ENCODE data around the gene IGFBP4. TPM values are rescaled to one million over a fixed set of nuclear protein-coding genes. Genes with fewer than 3 reads are reported as not detected.

Gene IGFBP4
- total and polyA plus RNA-seq, 2 of the 13 experiments (the other 11 are each of a cell fraction or from before 2014, with no cell fraction given), result 4.1 to 49.0 TPM

- H3K4me3 ChIP-seq (replicated peaks in 1 of 3; ENCODE audit: insufficient read depth in 1 of 3, low read depth in 2 of 3, low read length in 3 of 3), result peak overlapping the region in 2 of 3 experiments; percentile 67 to 81; a peak in 4 of 6 replicates
- peaks cover 73% of the 10 kb centered on the region for H3K4me1 ChIP-seq (ENCODE audit: insufficient read depth, low read length)
- ChIA-PET POLR2A (interaction anchor here (0.6 to 0.9 kb wide), 5 partner anchors 21 to 1786 kb away, joined by 3 to 4 read pairs (median 3); no protein-coding TSS in a partner anchor), CTCF (ENCODE audit: low intra/inter-chr PET ratio, low total read pairs) (no interaction called here)
- peaks cover 1 to 6% of the 10 kb centered on the region in 2 experiments; a peak in 3 of 5 replicates for H3K27me3 ChIP-seq (ENCODE audit: control insufficient read depth in 1 of 2, insufficient read depth in 2 of 2, low read length in 2 of 2)
- H3K27ac ChIP-seq (ENCODE audit: extremely low read length, insufficient read depth, low read length), result no peak overlapping the region
- TF ChIP-seq BHLHE40 (IDR thresholded peaks at IDR 0.05; ENCODE audit: low read length), result 0 out of 2 replicates have a peak, but pooled peaks have one; percentile 14
- TF ChIP-seq USF2 (IDR thresholded peaks at IDR 0.05; ENCODE audit: low read depth, low read length), result peak; percentile 68
- peak; percentile 53; the same call in 1 of the 2 replicates for TF ChIP-seq USF2 (CRISPR knock-in tag; IDR thresholded peaks at IDR 0.05; ENCODE audit: borderline replicate concordance)
- peak; percentile 91 for TF ChIP-seq RAD51 (IDR thresholded peaks at IDR 0.05; ENCODE audit: borderline replicate concordance)
- peak; percentile 80; the same call in 1 of the 2 replicates for TF ChIP-seq ZNF362 (CRISPR knock-in tag; IDR thresholded peaks at IDR 0.05; ENCODE audit: borderline replicate concordance)
- no peak for TF ChIP-seq ZNF446 (CRISPR knock-in tag; IDR thresholded peaks at IDR 0.05)
- no peak for TF ChIP-seq ZNF557 (CRISPR knock-in tag; IDR thresholded peaks at IDR 0.05)
- peak; percentile 63 for TF ChIP-seq RARA (CRISPR knock-in tag; IDR thresholded peaks at IDR 0.05)
- 0 out of 2 replicates have a peak, but pooled peaks have one; percentile 20 for TF ChIP-seq TBX2 (CRISPR knock-in tag; IDR thresholded peaks at IDR 0.05; ENCODE audit: borderline replicate concordance)
- no peak for TF ChIP-seq NFKBIZ (CRISPR knock-in tag; IDR thresholded peaks at IDR 0.05)
- ATAC-seq (no peak), DNase-seq (ENCODE audit: low spot score) (peak; percentile 55), FAIRE-seq (no peak)
- BruUV-seq (replicated peaks), result no TSS peak
- no peak overlapping the region for H3K9ac ChIP-seq (ENCODE audit: insufficient read depth, low read depth, low read length)
- peak overlapping the region; percentile 98 for H3K4me2 ChIP-seq (ENCODE audit: low read depth, low read length)
- intact Hi-C loops (cut with micrococcal nuclease; ENCODE audit: unreplicated experiment), result no loop called here
- H3K36me3 ChIP-seq (replicated peaks in 1 of 2; ENCODE audit: control insufficient read depth in 1 of 2, insufficient read depth in 2 of 2, low read length in 2 of 2), result no peaks in the 10 kb centered on the region
- no peaks in the 10 kb centered on the region for H3K79me2 ChIP-seq (ENCODE audit: insufficient read depth, low read length)
- WGBS (ENCODE audit: low lambda C conversion rate), result 35% methylated on average over 11 of the region's 11 CpGs
- H3K9me3 ChIP-seq (ENCODE audit: low read length), result no peaks in the 10 kb centered on the region
- in situ Hi-C loops (cut with HindIII; ENCODE audit: extremely low pct_ligation_motif_present, low pct_unique_long_range_greater_than_20kb), result no loop called here
- H4K20me1 ChIP-seq (ENCODE audit: insufficient read depth, low read length), result no peaks in the 10 kb centered on the region
- no peak overlapping the region for H2AFZ ChIP-seq (ENCODE audit: low read length)
Observed at GRCh38 chr17:40445751-40446468, 2.7 kb downstream of the IGFBP4 start.

Measured in HepG2 (cell line).